Loucy (cell line): ENCODE data around the gene PHF12.

Experiments
- EZH2phosphoT487 ChIP-seq: fragments of 200-600 bp; IDR thresholded peaks from 2 replicates; pipeline ENCODE4 v1.6.1; 2018; ENCODE audit warnings: antibody characterized with exemption, mild to moderate bottlenecking, moderate library complexity, borderline replicate concordance
- TF ChIP-seq, protein P1 (sequence below): fragments of 200-600 bp; sonication (generic); conservative IDR thresholded peaks from 2 replicates; pipeline ENCODE4 v1.5.1; 2014; ENCODE audit warnings: mild to moderate bottlenecking, antibody characterized with exemption, low read length

DNA sequence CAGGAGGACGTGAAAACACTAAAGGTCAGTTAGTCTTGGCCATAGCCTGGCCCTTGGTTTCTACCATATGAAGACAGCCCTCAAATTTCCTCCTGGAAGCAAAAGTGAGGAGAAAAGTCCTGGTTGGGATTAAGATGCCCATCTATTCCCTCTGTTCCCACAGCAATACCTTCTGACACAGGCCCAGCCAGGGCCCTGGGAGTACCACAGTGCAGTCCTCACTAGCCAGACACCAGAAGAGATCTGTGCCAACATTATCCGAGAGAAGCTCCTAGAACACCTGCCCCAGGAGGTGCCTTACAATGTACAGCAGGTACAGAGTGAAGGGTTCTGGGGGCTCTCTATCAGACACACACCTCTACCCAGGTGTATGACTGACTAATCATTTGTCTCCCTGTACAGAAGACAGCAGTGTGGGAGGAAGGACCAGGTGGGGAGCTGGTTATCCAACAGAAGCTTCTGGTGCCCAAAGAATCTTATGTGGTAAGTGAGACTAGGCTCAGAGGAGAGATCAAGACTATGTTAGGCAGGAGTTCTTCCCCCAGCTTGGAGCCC, 92.4 kb downstream of the PHF12 start:
- TF ChIP-seq, protein P1, sequence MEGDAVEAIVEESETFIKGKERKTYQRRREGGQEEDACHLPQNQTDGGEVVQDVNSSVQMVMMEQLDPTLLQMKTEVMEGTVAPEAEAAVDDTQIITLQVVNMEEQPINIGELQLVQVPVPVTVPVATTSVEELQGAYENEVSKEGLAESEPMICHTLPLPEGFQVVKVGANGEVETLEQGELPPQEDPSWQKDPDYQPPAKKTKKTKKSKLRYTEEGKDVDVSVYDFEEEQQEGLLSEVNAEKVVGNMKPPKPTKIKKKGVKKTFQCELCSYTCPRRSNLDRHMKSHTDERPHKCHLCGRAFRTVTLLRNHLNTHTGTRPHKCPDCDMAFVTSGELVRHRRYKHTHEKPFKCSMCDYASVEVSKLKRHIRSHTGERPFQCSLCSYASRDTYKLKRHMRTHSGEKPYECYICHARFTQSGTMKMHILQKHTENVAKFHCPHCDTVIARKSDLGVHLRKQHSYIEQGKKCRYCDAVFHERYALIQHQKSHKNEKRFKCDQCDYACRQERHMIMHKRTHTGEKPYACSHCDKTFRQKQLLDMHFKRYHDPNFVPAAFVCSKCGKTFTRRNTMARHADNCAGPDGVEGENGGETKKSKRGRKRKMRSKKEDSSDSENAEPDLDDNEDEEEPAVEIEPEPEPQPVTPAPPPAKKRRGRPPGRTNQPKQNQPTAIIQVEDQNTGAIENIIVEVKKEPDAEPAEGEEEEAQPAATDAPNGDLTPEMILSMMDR, result no peak
- no peak for TF ChIP-seq EZH2phosphoT487
